Glutamatergic neuron (in vitro differentiated cells): ENCODE measurements around the gene INVS. TPM values are rescaled to one million over a fixed set of nuclear protein-coding genes. Genes with fewer than 3 reads are reported as not detected.

Source experiments
- DNase-seq: peaks from one replicate; pipeline ENCODE4 v3.0.0; 2022
- H3K27ac Mint-ChIP-seq: one replicate; pipeline ENCODE4 v1.8.0; 2020; ENCODE audit warnings: mild to moderate bottlenecking, mixed read lengths, inconsistent platforms; ENCODE audit not compliant: unreplicated experiment
- H3K27me3 Mint-ChIP-seq: one replicate; pipeline ENCODE4 v1.8.0; 2020; ENCODE audit warnings: mild to moderate bottlenecking, moderate library complexity, mixed read lengths, inconsistent platforms; ENCODE audit not compliant: unreplicated experiment
- H3K36me3 Mint-ChIP-seq: one replicate; pipeline ENCODE4 v1.8.0; 2020; ENCODE audit warnings: mild to moderate bottlenecking, mixed read lengths, inconsistent platforms; ENCODE audit not compliant: unreplicated experiment
- H3K4me1 Mint-ChIP-seq: one replicate; pipeline ENCODE4 v1.8.0; 2020; ENCODE audit warnings: mild to moderate bottlenecking, low read depth, mixed read lengths, inconsistent platforms; ENCODE audit not compliant: unreplicated experiment
- H3K4me3 Mint-ChIP-seq: one replicate; pipeline ENCODE4 v1.8.0; 2020; ENCODE audit warnings: mild to moderate bottlenecking, mixed read lengths, inconsistent platforms; ENCODE audit not compliant: unreplicated experiment
- H3K9me3 Mint-ChIP-seq: one replicate; pipeline ENCODE4 v1.8.0; 2020; ENCODE audit warnings: mild to moderate bottlenecking, moderate library complexity, mixed read lengths, inconsistent platforms; ENCODE audit not compliant: unreplicated experiment
- total RNA-seq: library from RNA; stranded (reverse); fragmentation: NEBNext Ultra II Directional; extraction: Animal tissue kit (Norgen Biotek cat#: 25700); gene quantifications from one replicate; pipeline ENCODE4 v1.2.1, GENCODE V29; 2021; ENCODE audit not compliant: unreplicated experiment
- TF ChIP-seq, protein P1 (sequence below): fragments of 200-600 bp; sonication (generic); IDR thresholded peaks from one replicate; pipeline ENCODE4 v1.5.0; 2021; ENCODE audit not compliant: partially characterized antibody, unreplicated experiment

The INVS gene
- total RNA-seq, 1 donor from 2014 or later, result 33.4 TPM

DNA sequence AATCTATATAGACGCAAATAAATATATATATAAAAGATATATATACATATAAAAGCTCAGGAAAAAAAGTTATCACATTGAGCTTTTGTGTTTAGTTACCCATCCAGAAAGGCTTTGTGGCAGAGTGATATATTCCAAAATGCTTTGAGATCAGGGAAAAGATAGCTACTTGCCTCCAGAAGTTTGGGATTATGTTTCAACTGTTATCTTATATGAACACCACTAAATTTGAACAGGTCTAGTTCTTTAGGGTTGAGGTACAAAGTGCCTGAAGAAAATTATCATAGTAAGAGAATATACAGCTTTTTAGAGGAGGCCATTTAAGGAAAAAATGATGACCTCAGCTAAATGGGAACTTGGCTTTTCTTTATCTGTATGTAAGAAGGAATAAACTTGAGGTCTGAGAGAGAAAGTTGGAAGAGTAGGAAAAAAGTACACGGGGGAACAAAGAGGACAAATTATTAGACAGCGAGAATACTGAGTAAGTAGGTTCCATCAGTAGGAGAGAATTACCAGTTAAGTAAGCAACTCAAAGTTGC, 2.6 kb upstream of the INVS start:
- peaks cover 3% of the 10 kb centered on the region for H3K4me1 Mint-ChIP-seq
- H3K27me3 Mint-ChIP-seq, result peaks cover 6% of the 10 kb centered on the region
- TF ChIP-seq, protein P1, sequence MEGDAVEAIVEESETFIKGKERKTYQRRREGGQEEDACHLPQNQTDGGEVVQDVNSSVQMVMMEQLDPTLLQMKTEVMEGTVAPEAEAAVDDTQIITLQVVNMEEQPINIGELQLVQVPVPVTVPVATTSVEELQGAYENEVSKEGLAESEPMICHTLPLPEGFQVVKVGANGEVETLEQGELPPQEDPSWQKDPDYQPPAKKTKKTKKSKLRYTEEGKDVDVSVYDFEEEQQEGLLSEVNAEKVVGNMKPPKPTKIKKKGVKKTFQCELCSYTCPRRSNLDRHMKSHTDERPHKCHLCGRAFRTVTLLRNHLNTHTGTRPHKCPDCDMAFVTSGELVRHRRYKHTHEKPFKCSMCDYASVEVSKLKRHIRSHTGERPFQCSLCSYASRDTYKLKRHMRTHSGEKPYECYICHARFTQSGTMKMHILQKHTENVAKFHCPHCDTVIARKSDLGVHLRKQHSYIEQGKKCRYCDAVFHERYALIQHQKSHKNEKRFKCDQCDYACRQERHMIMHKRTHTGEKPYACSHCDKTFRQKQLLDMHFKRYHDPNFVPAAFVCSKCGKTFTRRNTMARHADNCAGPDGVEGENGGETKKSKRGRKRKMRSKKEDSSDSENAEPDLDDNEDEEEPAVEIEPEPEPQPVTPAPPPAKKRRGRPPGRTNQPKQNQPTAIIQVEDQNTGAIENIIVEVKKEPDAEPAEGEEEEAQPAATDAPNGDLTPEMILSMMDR, result no peak
- no peak for DNase-seq
- no peaks in the 10 kb centered on the region for H3K36me3 Mint-ChIP-seq
- no peak overlapping the region for H3K27ac Mint-ChIP-seq
- H3K4me3 Mint-ChIP-seq, result peak overlapping the region; percentile 9
- peaks cover 7% of the 10 kb centered on the region for H3K9me3 Mint-ChIP-seq

DNA sequence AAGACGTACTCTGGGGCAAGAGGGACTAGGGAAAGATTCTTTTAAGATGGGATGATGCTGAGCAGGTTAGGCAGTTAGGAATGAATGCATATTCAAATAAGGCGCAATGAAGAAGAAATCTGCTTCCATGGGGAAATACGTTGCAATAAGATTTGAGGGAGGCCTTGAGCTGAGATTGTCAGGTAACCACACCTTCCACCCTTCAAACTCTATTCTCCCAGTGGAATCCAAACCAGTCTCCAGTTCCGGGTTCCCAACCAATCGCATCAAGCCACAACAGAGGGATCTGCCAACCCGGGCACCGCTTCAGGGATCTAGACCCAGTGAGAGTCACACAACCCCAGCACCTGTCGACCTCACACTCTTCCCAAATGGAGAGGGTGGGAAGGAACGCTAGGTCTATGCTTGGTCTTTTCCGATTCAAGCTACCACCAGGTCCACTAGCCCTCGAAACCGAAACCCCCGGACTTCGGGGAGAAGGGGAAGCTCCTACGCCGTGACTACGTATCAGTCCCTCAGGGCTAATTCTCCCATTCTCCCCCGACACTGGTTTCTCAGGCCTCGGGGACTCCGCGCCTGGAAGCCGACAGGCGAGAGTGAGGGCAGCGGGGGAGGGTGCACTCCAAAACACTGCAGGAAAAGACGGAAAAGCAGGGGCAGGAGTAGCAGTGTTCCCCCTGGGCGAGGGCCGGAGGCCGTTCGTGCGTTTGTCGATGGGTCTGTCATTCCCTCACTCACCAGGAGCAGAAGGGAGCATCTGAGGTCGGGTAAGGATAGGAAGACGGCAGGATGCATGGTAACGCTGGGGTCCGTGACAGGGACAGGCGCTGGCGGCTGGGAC, 777 bp upstream of the INVS start:
- Mint-ChIP-seq H3K27me3 (peaks cover 6% of the 10 kb centered on the region), H3K4me1 (peaks cover 5% of the 10 kb centered on the region), H3K9me3 (peaks cover 7% of the 10 kb centered on the region), H3K27ac (peak overlapping the region; percentile 91), H3K4me3 (peak overlapping the region; percentile 98), H3K36me3 (no peaks in the 10 kb centered on the region)
- TF ChIP-seq, protein P1, result no peak
- peak; percentile 54 for DNase-seq

DNA sequence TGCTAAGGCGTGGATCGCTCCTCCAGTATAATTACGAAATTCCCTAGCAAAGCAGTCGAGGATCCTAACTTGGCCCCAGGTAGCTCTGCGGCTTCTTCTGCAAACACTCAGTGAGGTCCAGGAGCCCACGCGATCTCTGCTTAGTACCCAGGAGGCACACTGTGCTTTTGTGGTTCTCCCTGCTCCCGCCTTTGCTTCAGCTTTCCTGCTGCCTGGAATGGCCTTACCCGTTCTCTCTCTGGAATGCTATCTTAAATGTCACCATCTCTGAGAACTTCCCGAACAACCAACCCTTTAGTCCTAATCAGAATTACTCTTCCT, 639 bp downstream of the INVS start:
- H3K36me3 Mint-ChIP-seq, result no peaks in the 10 kb centered on the region
- DNase-seq, result peak; percentile 18
- peak overlapping the region; percentile 93 for H3K27ac Mint-ChIP-seq
- H3K9me3 Mint-ChIP-seq, result peaks cover 7% of the 10 kb centered on the region
- H3K27me3 Mint-ChIP-seq, result peaks cover 6% of the 10 kb centered on the region
- peak overlapping the region; percentile 98 for H3K4me3 Mint-ChIP-seq
- peaks cover 5% of the 10 kb centered on the region for H3K4me1 Mint-ChIP-seq
- TF ChIP-seq, protein P1, result no peak

DNA sequence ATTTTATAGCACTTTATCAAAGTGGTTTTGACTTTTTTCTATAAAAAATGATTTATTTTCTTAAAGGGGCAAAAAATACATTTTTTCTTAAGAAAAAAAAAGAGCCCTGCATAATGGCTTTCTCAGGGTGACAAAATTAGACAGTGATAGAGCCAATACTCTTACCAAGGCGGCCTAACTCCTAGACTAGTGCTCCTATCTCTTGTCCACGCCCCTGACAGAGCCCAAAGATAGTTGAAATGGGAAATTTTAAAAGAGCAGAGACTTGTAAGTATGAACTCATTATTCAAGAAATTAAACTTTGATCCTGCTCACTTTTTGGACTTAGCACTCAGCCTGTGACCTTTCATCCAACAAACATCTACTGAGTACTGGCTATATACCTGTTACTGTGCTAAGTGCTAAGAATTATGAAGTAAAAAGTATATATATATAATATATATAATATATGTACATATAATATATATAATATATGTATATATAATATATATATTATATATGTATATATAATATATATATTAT, 1.2 kb downstream of the INVS start:
- H3K4me1 Mint-ChIP-seq, result peaks cover 5% of the 10 kb centered on the region
- peak overlapping the region; percentile 93 for H3K27ac Mint-ChIP-seq
- TF ChIP-seq, protein P1, result no peak
- H3K36me3 Mint-ChIP-seq, result no peaks in the 10 kb centered on the region
- no peak for DNase-seq
- peak overlapping the region; percentile 98 for H3K4me3 Mint-ChIP-seq
- peaks cover 6% of the 10 kb centered on the region for H3K27me3 Mint-ChIP-seq
- peaks cover 7% of the 10 kb centered on the region for H3K9me3 Mint-ChIP-seq

DNA sequence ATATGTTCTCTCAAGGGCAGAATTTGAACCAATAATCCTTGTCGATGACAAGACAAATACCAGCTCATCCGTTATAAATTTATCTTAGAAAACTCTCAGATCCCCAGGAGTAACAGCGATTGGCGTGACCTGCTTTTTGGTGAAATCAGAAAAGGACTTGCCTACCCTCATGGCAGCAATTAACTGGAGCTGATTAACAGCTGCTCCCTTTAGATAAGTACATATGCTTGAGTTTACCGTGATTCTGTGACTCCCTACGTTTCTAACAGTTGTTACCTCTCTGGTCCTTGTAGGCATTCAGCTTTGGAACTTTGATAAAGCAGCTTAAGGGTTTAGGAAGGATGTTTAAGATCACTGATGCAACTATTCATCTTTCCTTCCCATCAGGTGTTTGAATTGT, 2.6 kb downstream of the INVS start:
- H3K27ac Mint-ChIP-seq, result no peak overlapping the region
- H3K27me3 Mint-ChIP-seq, result peaks cover 6% of the 10 kb centered on the region
- H3K36me3 Mint-ChIP-seq, result no peaks in the 10 kb centered on the region
- DNase-seq, result no peak
- peaks cover 7% of the 10 kb centered on the region for H3K9me3 Mint-ChIP-seq
- TF ChIP-seq, protein P1, result no peak
- H3K4me3 Mint-ChIP-seq, result peak overlapping the region; percentile 10
- peaks cover 3% of the 10 kb centered on the region for H3K4me1 Mint-ChIP-seq
